ENCODE results near the gene PZP.

Gene PZP

GRCh38 chr12:9099552-9100190 lies 108.5 kb downstream of the PZP start:
- no peak for DNase-seq

Data from EL (cell line).